ENCODE data around the gene GJA4.

- TF ChIP-seq CTCF (IDR thresholded peaks at IDR 0.05; ENCODE audit: low read depth, low read length) (no peak), POLR2A (IDR thresholded peaks at IDR 0.05; ENCODE audit: extremely low read depth, insufficient read length) (no peak), MAX (IDR thresholded peaks at IDR 0.05; ENCODE audit: low read depth, low read length) (no peak), MYC (IDR thresholded peaks at IDR 0.05; ENCODE audit: low read depth, low read length) (no peak)
Observed at GRCh38 chr1:34779526-34779925, 13.3 kb upstream of the GJA4 start.

Data from NB4 (cell line).